ENCODE measurements around the gene LPP.
A peak's percentile ranks its signal among the peaks of the same experiment; 100 is the strongest.

The LPP gene

DNA sequence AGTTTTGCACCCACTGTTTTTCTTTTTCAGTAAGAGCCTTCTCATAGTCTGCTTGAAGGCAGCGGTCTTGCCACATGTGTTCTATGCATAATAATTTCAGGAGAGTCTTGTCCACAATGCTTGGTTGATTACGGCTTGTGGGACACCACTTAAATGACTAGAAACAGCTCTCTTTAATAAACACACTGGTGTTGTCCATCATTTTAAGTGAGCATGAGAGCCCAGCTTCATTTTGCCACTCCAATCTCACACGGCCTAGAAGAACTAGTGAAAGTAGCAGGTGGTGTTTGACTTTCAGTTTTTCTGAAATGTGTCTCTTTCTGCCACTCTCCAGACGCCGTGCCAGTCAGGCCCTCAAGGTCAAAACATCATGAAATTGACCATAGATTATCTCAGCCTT, 292.1 kb downstream of the LPP start:
- Histone ChIP-seq H3K79me2 (ENCODE audit: insufficient read depth, low read length) (no peaks in the 10 kb centered on the region), H3F3A (ENCODE audit: insufficient read depth) (peaks cover 15% of the 10 kb centered on the region; the same call in 1 of the 2 replicates), H3K36me3 (ENCODE audit: low read length) (no peaks in the 10 kb centered on the region), H4K20me1 (ENCODE audit: low read depth, low read length) (no peaks in the 10 kb centered on the region), H3K9me2 (replicated peaks; ENCODE audit: insufficient read depth, low read length) (no peaks in the 10 kb centered on the region), H3K27me3 (ENCODE audit: low read length) (no peaks in the 10 kb centered on the region), H3K27ac (ENCODE audit: low read depth, low read length) (peak overlapping the region; percentile 21), H3K4me2 (ENCODE audit: low read depth, low read length, poor library complexity, severe bottlenecking) (peak overlapping the region; percentile 42), H2AFZ (ENCODE audit: low read depth, low read length, severe bottlenecking) (no peak overlapping the region), H3K9ac (ENCODE audit: low read length) (no peak overlapping the region), H3K9me3 (ENCODE audit: insufficient read depth, low read length) (no peaks in the 10 kb centered on the region), H3K4me3 (ENCODE audit: insufficient read depth, low read length, poor library complexity, severe bottlenecking) (no peak overlapping the region)
- TF ChIP-seq, protein P1, sequence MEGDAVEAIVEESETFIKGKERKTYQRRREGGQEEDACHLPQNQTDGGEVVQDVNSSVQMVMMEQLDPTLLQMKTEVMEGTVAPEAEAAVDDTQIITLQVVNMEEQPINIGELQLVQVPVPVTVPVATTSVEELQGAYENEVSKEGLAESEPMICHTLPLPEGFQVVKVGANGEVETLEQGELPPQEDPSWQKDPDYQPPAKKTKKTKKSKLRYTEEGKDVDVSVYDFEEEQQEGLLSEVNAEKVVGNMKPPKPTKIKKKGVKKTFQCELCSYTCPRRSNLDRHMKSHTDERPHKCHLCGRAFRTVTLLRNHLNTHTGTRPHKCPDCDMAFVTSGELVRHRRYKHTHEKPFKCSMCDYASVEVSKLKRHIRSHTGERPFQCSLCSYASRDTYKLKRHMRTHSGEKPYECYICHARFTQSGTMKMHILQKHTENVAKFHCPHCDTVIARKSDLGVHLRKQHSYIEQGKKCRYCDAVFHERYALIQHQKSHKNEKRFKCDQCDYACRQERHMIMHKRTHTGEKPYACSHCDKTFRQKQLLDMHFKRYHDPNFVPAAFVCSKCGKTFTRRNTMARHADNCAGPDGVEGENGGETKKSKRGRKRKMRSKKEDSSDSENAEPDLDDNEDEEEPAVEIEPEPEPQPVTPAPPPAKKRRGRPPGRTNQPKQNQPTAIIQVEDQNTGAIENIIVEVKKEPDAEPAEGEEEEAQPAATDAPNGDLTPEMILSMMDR (IDR thresholded peaks at IDR 0.05; ENCODE audit: insufficient read depth, low read length, poor library complexity, severe bottlenecking), result no peak
- no peak for TF ChIP-seq EZH2phosphoT487 (conservative IDR thresholded peaks at IDR 0.05; ENCODE audit: low read length)

DNA sequence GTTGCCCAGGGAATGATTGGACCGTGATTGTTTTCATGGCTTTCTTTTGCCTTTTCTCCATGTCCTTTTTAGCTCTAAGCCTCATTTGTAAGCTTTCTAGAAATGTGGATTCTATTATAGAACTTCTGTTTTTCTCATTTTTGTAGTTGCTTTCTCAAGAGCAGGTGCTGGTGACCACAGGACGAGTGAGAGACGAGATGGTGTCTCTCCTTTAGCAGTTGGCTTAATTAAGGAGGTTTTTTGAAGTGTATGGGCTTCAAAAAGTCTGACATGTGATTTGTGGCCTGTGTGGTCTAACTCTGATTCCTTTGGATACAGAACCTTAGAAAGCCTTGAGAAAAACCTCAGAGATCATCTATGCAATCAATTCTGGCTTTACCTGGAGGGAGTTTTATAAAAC, 292.8 kb downstream of the LPP start:
- H3K4me2 ChIP-seq (ENCODE audit: low read depth, low read length, poor library complexity, severe bottlenecking), result peak overlapping the region; percentile 42
- no peak for TF ChIP-seq EZH2phosphoT487 (conservative IDR thresholded peaks at IDR 0.05; ENCODE audit: low read length)
- TF ChIP-seq, protein P1 (IDR thresholded peaks at IDR 0.05; ENCODE audit: insufficient read depth, low read length, poor library complexity, severe bottlenecking), result no peak
- H3K27ac ChIP-seq (ENCODE audit: low read depth, low read length), result peak overlapping the region; percentile 21
- H3K79me2 ChIP-seq (ENCODE audit: insufficient read depth, low read length), result no peaks in the 10 kb centered on the region
- H4K20me1 ChIP-seq (ENCODE audit: low read depth, low read length), result no peaks in the 10 kb centered on the region
- no peak overlapping the region for H2AFZ ChIP-seq (ENCODE audit: low read depth, low read length, severe bottlenecking)
- H3K27me3 ChIP-seq (ENCODE audit: low read length), result no peaks in the 10 kb centered on the region
- no peaks in the 10 kb centered on the region for H3K9me3 ChIP-seq (ENCODE audit: insufficient read depth, low read length)
- no peak overlapping the region for H3K9ac ChIP-seq (ENCODE audit: low read length)
- H3K9me2 ChIP-seq (replicated peaks; ENCODE audit: insufficient read depth, low read length), result no peaks in the 10 kb centered on the region
- no peak overlapping the region for H3K4me3 ChIP-seq (ENCODE audit: insufficient read depth, low read length, poor library complexity, severe bottlenecking)
- H3K36me3 ChIP-seq (ENCODE audit: low read length), result no peaks in the 10 kb centered on the region
- peaks cover 15% of the 10 kb centered on the region; the same call in 1 of the 2 replicates for H3F3A ChIP-seq (ENCODE audit: insufficient read depth)

DNA sequence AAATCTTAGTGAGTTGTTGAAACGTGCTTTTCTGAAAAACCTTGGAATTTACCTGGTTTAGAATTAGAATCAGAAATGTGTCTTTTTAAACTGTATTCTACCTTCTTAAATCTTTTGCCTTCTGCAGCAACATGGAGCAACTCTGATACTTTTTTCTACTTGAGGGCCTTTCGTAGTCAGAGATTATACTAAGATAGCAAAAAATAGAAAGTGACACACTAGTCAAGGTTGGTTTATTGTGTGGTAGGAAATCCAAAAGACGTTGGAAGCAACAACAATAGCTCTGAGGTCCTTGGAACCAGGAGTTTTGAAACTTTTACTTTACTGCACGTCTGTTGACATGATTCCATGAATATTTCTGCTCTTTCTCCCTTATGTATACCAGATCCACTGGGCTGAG, 294.9 kb downstream of the LPP start:
- H3K79me2 ChIP-seq (ENCODE audit: insufficient read depth, low read length), result no peaks in the 10 kb centered on the region
- peaks cover 15% of the 10 kb centered on the region; the same call in 1 of the 2 replicates for H3F3A ChIP-seq (ENCODE audit: insufficient read depth)
- TF ChIP-seq, protein P1 (IDR thresholded peaks at IDR 0.05; ENCODE audit: insufficient read depth, low read length, poor library complexity, severe bottlenecking), result no peak
- TF ChIP-seq EZH2phosphoT487 (conservative IDR thresholded peaks at IDR 0.05; ENCODE audit: low read length), result no peak

More for the DNA sequence above, 294.9 kb downstream of the LPP start:
- H2AFZ ChIP-seq (ENCODE audit: low read depth, low read length, severe bottlenecking), result no peak overlapping the region
- no peak overlapping the region for H3K4me3 ChIP-seq (ENCODE audit: insufficient read depth, low read length, poor library complexity, severe bottlenecking)
- H3K9ac ChIP-seq (ENCODE audit: low read length), result no peak overlapping the region
- no peak overlapping the region for H3K4me2 ChIP-seq (ENCODE audit: low read depth, low read length, poor library complexity, severe bottlenecking)
- H3K9me2 ChIP-seq (replicated peaks; ENCODE audit: insufficient read depth, low read length), result no peaks in the 10 kb centered on the region
- no peak overlapping the region for H3K27ac ChIP-seq (ENCODE audit: low read depth, low read length)
- H3K36me3 ChIP-seq (ENCODE audit: low read length), result no peaks in the 10 kb centered on the region
- no peaks in the 10 kb centered on the region for H3K9me3 ChIP-seq (ENCODE audit: insufficient read depth, low read length)
- no peaks in the 10 kb centered on the region for H4K20me1 ChIP-seq (ENCODE audit: low read depth, low read length)
- H3K27me3 ChIP-seq (ENCODE audit: low read length), result no peaks in the 10 kb centered on the region

All from SU-DHL-6 (cell line).